HepG2 (cell line): Measurements from ENCODE around the gene ZC3H7B. TPM values are rescaled to one million over a fixed set of nuclear protein-coding genes. Genes with fewer than 3 reads are reported as not detected.

Experiments
- ARID3A ChIP-seq: IDR thresholded peaks from 2 replicates; pipeline ENCODE4 v1.6.1; 2012; ENCODE audit warnings: low read depth, low read length, improper control_type of control experiment
- FOXK1 ChIP-seq: sonication (generic); formaldehyde crosslinking; IDR thresholded peaks from 2 replicates; pipeline ENCODE4 v1.4.0; 2020; ENCODE audit warnings: low read depth, missing genetic modification reagents, borderline replicate concordance
- HOXA9 ChIP-seq: sonication (generic); formaldehyde crosslinking; IDR thresholded peaks from 2 replicates; pipeline ENCODE4 v1.8.1; 2022; ENCODE audit warnings: missing genetic modification reagents, mild to moderate bottlenecking, moderate library complexity, borderline replicate concordance
- IRF1 ChIP-seq: sonication (generic); formaldehyde crosslinking; IDR thresholded peaks from 2 replicates; pipeline ENCODE4 v1.4.0; 2020; ENCODE audit warnings: low read depth, mild to moderate bottlenecking, missing genetic modification reagents
- LCORL ChIP-seq, 2 experiments: fragments of 450-650 bp in 1 of 2; sonication (generic) in 1 of 2; formaldehyde crosslinking in 1 of 2; IDR thresholded peaks; 2 replicates each; pipeline versions ENCODE4 v1.5.0 to v1.6.1; 2017 to 2020; ENCODE audit warnings: antibody characterized with exemption in 1 of 2, missing genetic modification reagents in 1 of 2
- SMAD3 ChIP-seq: sonication (generic); formaldehyde crosslinking; IDR thresholded peaks from 2 replicates; pipeline ENCODE4 v1.4.0; 2020; ENCODE audit warnings: missing genetic modification reagents
- TRAFD1 ChIP-seq: sonication (generic); formaldehyde crosslinking; IDR thresholded peaks from 2 replicates; pipeline ENCODE4 v1.5.1; 2020; ENCODE audit warnings: missing genetic modification reagents, mild to moderate bottlenecking, borderline replicate concordance
- ZHX2 ChIP-seq, 2 experiments: sonication (generic) in 1 of 2; formaldehyde crosslinking in 1 of 2; IDR thresholded peaks; 2 replicates each; pipeline versions ENCODE4 v1.6.1 to v1.9.0; 2014 to 2022; ENCODE audit warnings: antibody characterized with exemption in 1 of 2, borderline replicate concordance in 1 of 2, inconsistent platforms in 1 of 2, low read depth in 1 of 2, missing genetic modification reagents in 1 of 2
- ZNF337 ChIP-seq: sonication (generic); formaldehyde crosslinking; IDR thresholded peaks from 2 replicates; pipeline ENCODE4 v1.5.1; 2020; ENCODE audit warnings: missing genetic modification reagents, low read depth, mild to moderate bottlenecking, borderline replicate concordance
- ZNF513 ChIP-seq: sonication (generic); formaldehyde crosslinking; conservative IDR thresholded peaks from 2 replicates; pipeline ENCODE4 v1.5.0; 2020; ENCODE audit warnings: missing genetic modification reagents
- ZNF616 ChIP-seq: sonication (generic); formaldehyde crosslinking; IDR thresholded peaks from 2 replicates; pipeline ENCODE4 v1.5.0; 2020; ENCODE audit warnings: low read depth, mild to moderate bottlenecking, missing genetic modification reagents
- polyA plus RNA-seq, 8 experiments: library from polyadenylated mRNA; depleted of rRNA in 3 of 8; stranded (reverse) in 7 of 8; unstranded in 1 of 8; fragments of >200 nt; fragmentation: Illumina TruSeq in 4 of 8; extraction: Trizol in 4 of 8; gene quantifications; 2 replicates each; pipeline versions ENCODE4 v1.2.1 to v1.2.3, GENCODE V29; 2011 to 2016; ENCODE audit warnings: low read depth in 4 of 8, missing spikeins in 1 of 8, mixed read lengths in 1 of 8; ENCODE audit not compliant: insufficient read depth in 1 of 8
- total RNA-seq, 5 experiments: library from RNA; depleted of rRNA; stranded (reverse); fragments of >200 nt; fragmentation: Illumina TruSeq; extraction: Trizol; gene quantifications; 2 replicates each; pipeline ENCODE4 v1.2.3, GENCODE V29; 2016; ENCODE audit warnings: low read depth in 1 of 5

ZC3H7B gene
- total and polyA plus RNA-seq, 2 of the 13 experiments (the other 11 are each of a cell fraction or from before 2014, with no cell fraction given), result 26.4 to 37.2 TPM

GRCh38 chr22:41367039-41367679, 65.8 kb downstream of the ZC3H7B start (continued):
- TF ChIP-seq TRAFD1 (CRISPR knock-in tag), result no peak
- TF ChIP-seq FOXK1, result peak; percentile 34; the same call in 1 of the 2 replicates
- TF ChIP-seq ZHX2 (IDR thresholded peaks at IDR 0.05; ENCODE audit: low read depth), result no peak
- TF ChIP-seq ZHX2 (CRISPR knock-in tag; IDR thresholded peaks at IDR 0.05; ENCODE audit: borderline replicate concordance), result no peak
- no peak for TF ChIP-seq ARID3A
- no peak for TF ChIP-seq SMAD3 (CRISPR knock-in tag)
- TF ChIP-seq ZNF513, result no peak
- 0 out of 2 replicates have a peak, but pooled peaks have one; percentile 49 for TF ChIP-seq ZNF616 (CRISPR knock-in tag)
- no peak for TF ChIP-seq IRF1
- TF ChIP-seq LCORL (IDR thresholded peaks at IDR 0.05), result peak; percentile 67; the same call in 1 of the 2 replicates
- peak; percentile 81 for TF ChIP-seq LCORL (CRISPR knock-in tag; IDR thresholded peaks at IDR 0.05)
- TF ChIP-seq ZNF337, result no peak
- TF ChIP-seq HOXA9, result no peak
